GM20000 (cell line): ENCODE results near the gene FSTL4.

Source experiments
- DNase-seq: peaks from one replicate; pipeline ENCODE4 v3.0.0; 2012; ENCODE audit warnings: low spot score
- CTCF ChIP-seq: IDR thresholded peaks from 2 replicates; pipeline ENCODE4 v1.5.1; 2012; ENCODE audit warnings: mild to moderate bottlenecking, control low read depth; ENCODE audit errors: extremely low read depth, missing control alignments

Gene FSTL4

GRCh38 chr5:133232911-133233310 is 379.4 kb downstream of the FSTL4 start:
- no peak for TF ChIP-seq CTCF
- DNase-seq, result no peak

- TF ChIP-seq CTCF, result no peak
- DNase-seq, result no peak
These were observed 379.9 kb downstream of the FSTL4 start for GRCh38 chr5:133232435-133232834.

- no peak for TF ChIP-seq CTCF
- DNase-seq, result no peak
These were observed 380.3 kb downstream of the FSTL4 start for GRCh38 chr5:133232011-133232410.

GRCh38 chr5:133230823-133231578 is 381.3 kb downstream of the FSTL4 start:
- no peak for TF ChIP-seq CTCF
- no peak for DNase-seq

- no peak for TF ChIP-seq CTCF
- no peak for DNase-seq
These were observed 382.2 kb downstream of the FSTL4 start for GRCh38 chr5:133229931-133230664.

GRCh38 chr5:133228316-133228715 is 384.0 kb downstream of the FSTL4 start:
- DNase-seq, result no peak
- TF ChIP-seq CTCF, result no peak

- TF ChIP-seq CTCF, result no peak
- no peak for DNase-seq
These were observed 384.4 kb downstream of the FSTL4 start for GRCh38 chr5:133227897-133228296.
